Pulmonary artery endothelial cell (primary cell): Measurements from ENCODE around the gene NKX1-2. TPM values are rescaled to one million over a fixed set of nuclear protein-coding genes. Genes with fewer than 3 reads are reported as not detected.

Experiments used
- DNase-seq: peaks from one replicate; pipeline ENCODE4 v3.0.0-alpha.2; 2011; ENCODE audit warnings: low read depth, low spot score
- total RNA-seq: library from RNA; depleted of rRNA; stranded (reverse); fragments of >200 nt; gene quantifications from 2 replicates; pipeline ENCODE4 v1.2.3, GENCODE V29; 2014

The NKX1-2 gene
- not detected in 2 replicates for total RNA-seq

GRCh38 chr10:124450012-124450782 lies at the start of gene NKX1-2:
Gene NKX1-2 (minus strand): TSS chr10:124450035. CDS start chr10:124449943, 92 bp downstream.
- DNase-seq = no peak

- no peak for DNase-seq
Observed at GRCh38 chr10:124498056-124498455, 48.2 kb upstream of the NKX1-2 start.

- DNase-seq = no peak
Observed at GRCh38 chr10:124497196-124497881, 47.5 kb upstream of the NKX1-2 start.

GRCh38 chr10:124496620-124497019 lies 46.8 kb upstream of the NKX1-2 start:
- DNase-seq = no peak

- no peak for DNase-seq
Observed at GRCh38 chr10:124496150-124496549, 46.3 kb upstream of the NKX1-2 start.

GRCh38 chr10:124495725-124496124 lies 45.9 kb upstream of the NKX1-2 start:
- DNase-seq = no peak

- DNase-seq = no peak
Observed at GRCh38 chr10:124495162-124495561, 45.3 kb upstream of the NKX1-2 start.

- no peak for DNase-seq
Observed at GRCh38 chr10:124494046-124494807, 44.4 kb upstream of the NKX1-2 start.

GRCh38 chr10:124493214-124493882 lies 43.5 kb upstream of the NKX1-2 start:
- DNase-seq = no peak

GRCh38 chr10:124492266-124492665 lies 42.4 kb upstream of the NKX1-2 start:
- no peak for DNase-seq

GRCh38 chr10:124491105-124491504 lies 41.3 kb upstream of the NKX1-2 start:
- DNase-seq = no peak

- DNase-seq = no peak
Observed at GRCh38 chr10:124486635-124487034, 36.8 kb upstream of the NKX1-2 start.

- no peak for DNase-seq
Observed at GRCh38 chr10:124484661-124485060, 34.8 kb upstream of the NKX1-2 start.

- no peak for DNase-seq
Observed at GRCh38 chr10:124484031-124484430, 34.2 kb upstream of the NKX1-2 start.

- DNase-seq = no peak
Observed at GRCh38 chr10:124482876-124483275, 33.0 kb upstream of the NKX1-2 start.

- no peak for DNase-seq
Observed at GRCh38 chr10:124482236-124482800, 32.5 kb upstream of the NKX1-2 start.

- no peak for DNase-seq
Observed at GRCh38 chr10:124481717-124482116, 31.9 kb upstream of the NKX1-2 start.

- DNase-seq = no peak
Observed at GRCh38 chr10:124480860-124481259, 31.0 kb upstream of the NKX1-2 start.

GRCh38 chr10:124478515-124478914 lies 28.7 kb upstream of the NKX1-2 start:
- DNase-seq = no peak

GRCh38 chr10:124477614-124478363 lies 28.0 kb upstream of the NKX1-2 start:
- no peak for DNase-seq
